ENCODE results near the gene SPANXA1.
"Not testable (repeated sequence)": the region's sequence is repeated elsewhere in the genome, so short reads cannot be mapped to it uniquely, and the experiment has no call there.

The SPANXA1 gene

GRCh38 chrX:141584638-141585037 lies at the start of gene SPANXA1:
Gene SPANXA1 (minus strand): TSS chrX:141584738. CDS start chrX:141584678, 60 bp downstream.
- DNase-seq (ENCODE audit: low read depth) = not testable (repeated sequence)

GRCh38 chrX:141632124-141632523 lies 47.6 kb upstream of the SPANXA1 start:
- no peak for DNase-seq (ENCODE audit: low read depth)

GRCh38 chrX:141619336-141619735 lies 34.8 kb upstream of the SPANXA1 start:
- DNase-seq (ENCODE audit: low read depth) = no peak

GRCh38 chrX:141609111-141609510 lies 24.6 kb upstream of the SPANXA1 start:
- no peak for DNase-seq (ENCODE audit: low read depth)

- not testable (repeated sequence) for DNase-seq (ENCODE audit: low read depth)
Measured at GRCh38 chrX:141589408-141589807, 4.9 kb upstream of the SPANXA1 start, which contains the start of gene SPANXA2. Gene SPANXA2 (plus strand): TSS chrX:141589708. CDS start chrX:141589768, 60 bp downstream.

GRCh38 chrX:141542551-141542950 lies 42.0 kb downstream of the SPANXA1 start:
- not testable (repeated sequence) for DNase-seq (ENCODE audit: low read depth)

All from fibroblast of the conjunctiva (primary cell).